HPDE6-E6E7 (cell line): Measurements from ENCODE around the gene CST5.
"Not testable (repeated sequence)": the region's sequence is repeated elsewhere in the genome, so short reads cannot be mapped to it uniquely, and the experiment has no call there.

ENCODE experiments used
- DNase-seq: peaks from one replicate; pipeline ENCODE4 v3.0.0; 2011; ENCODE audit warnings: missing footprints; ENCODE audit errors: extremely low spot score

The CST5 gene

GRCh38 chr20:23889775-23890187 is 10.2 kb upstream of the CST5 start:
- DNase-seq, result peak; percentile 64

- DNase-seq, result no peak
Observed at GRCh38 chr20:23887856-23888255, 8.3 kb upstream of the CST5 start.

- DNase-seq, result no peak
Observed at GRCh38 chr20:23884771-23885162, 5.2 kb upstream of the CST5 start.

- DNase-seq, result no peak
Observed at GRCh38 chr20:23884136-23884770, 4.7 kb upstream of the CST5 start.

GRCh38 chr20:23881371-23881770 is 1.8 kb upstream of the CST5 start:
- no peak for DNase-seq

- DNase-seq, result no peak
Observed at GRCh38 chr20:23880417-23880816, 869 bp upstream of the CST5 start.

- no peak for DNase-seq
Observed at GRCh38 chr20:23879811-23880374, 345 bp upstream of the CST5 start.

GRCh38 chr20:23878787-23879186 is 761 bp downstream of the CST5 start:
- DNase-seq, result no peak

GRCh38 chr20:23878016-23878542 is 1.5 kb downstream of the CST5 start:
- not testable (repeated sequence) for DNase-seq

GRCh38 chr20:23877524-23877923 is 2.0 kb downstream of the CST5 start:
- no peak for DNase-seq

GRCh38 chr20:23875606-23876237 is 3.8 kb downstream of the CST5 start:
- DNase-seq, result no peak

- no peak for DNase-seq
Observed at GRCh38 chr20:23874747-23875146, 4.8 kb downstream of the CST5 start.

GRCh38 chr20:23873370-23874015 is 6.1 kb downstream of the CST5 start:
- no peak for DNase-seq

- DNase-seq, result no peak
Observed at GRCh38 chr20:23872065-23872464, 7.5 kb downstream of the CST5 start.

- no peak for DNase-seq
Observed at GRCh38 chr20:23870461-23870860, 9.1 kb downstream of the CST5 start.

GRCh38 chr20:23869520-23869919 is 10.0 kb downstream of the CST5 start:
- DNase-seq, result no peak

- DNase-seq, result no peak
Observed at GRCh38 chr20:23868321-23868720, 11.2 kb downstream of the CST5 start.

- DNase-seq, result no peak
Observed at GRCh38 chr20:23867152-23867776, 12.3 kb downstream of the CST5 start.

GRCh38 chr20:23860771-23861170 is 18.8 kb downstream of the CST5 start:
- not testable (repeated sequence) for DNase-seq

GRCh38 chr20:23857962-23858595 is 21.5 kb downstream of the CST5 start:
- DNase-seq, result no peak

GRCh38 chr20:23856736-23857135 is 22.8 kb downstream of the CST5 start:
- no peak for DNase-seq

GRCh38 chr20:23856226-23856625 is 23.3 kb downstream of the CST5 start:
- DNase-seq, result no peak
